Activated T-helper 2 cell treated with anti-CD3 and anti-CD28 coated beads, Interferon-gamma antibody, Interleukin-2, Interleukin-4, amounts not matched to agents 10 μg/mL and 5 μg/mL and 100 μg/mL, durations not matched to agents 14 hours and 24 hours and 36 hours (primary cell): Measurements from ENCODE around the gene PLAU. TPM values are rescaled to one million over a fixed set of nuclear protein-coding genes. Genes with fewer than 3 reads are reported as not detected.

ENCODE experiments used
- DNase-seq: peaks from one replicate; pipeline ENCODE4 v3.0.0; 2021; ENCODE audit warnings: low spot score
- H3K27ac Mint-ChIP-seq: one replicate; pipeline ENCODE4 v1.8.0; 2021; ENCODE audit warnings: mixed read lengths
- H3K27me3 Mint-ChIP-seq: one replicate; pipeline ENCODE4 v1.8.0; 2021; ENCODE audit warnings: low read depth, mixed read lengths
- H3K36me3 Mint-ChIP-seq: one replicate; pipeline ENCODE4 v1.8.0; 2021; ENCODE audit warnings: low read depth, mixed read lengths
- H3K4me1 Mint-ChIP-seq: one replicate; pipeline ENCODE4 v1.8.0; 2021; ENCODE audit warnings: low read depth, mixed read lengths
- H3K4me3 Mint-ChIP-seq: one replicate; pipeline ENCODE4 v1.8.0; 2021; ENCODE audit warnings: low read depth, mild to moderate bottlenecking, moderate library complexity, mixed read lengths
- H3K9me3 Mint-ChIP-seq: one replicate; pipeline ENCODE4 v1.8.0; 2021; ENCODE audit warnings: mixed read lengths
- intact Hi-C: fragments of 100-400 bp; cut with micrococcal nuclease; formaldehyde crosslinking; loops from one replicate; pipeline ENCODE4 v1.15.1; 2023
- total RNA-seq: library from RNA; stranded (reverse); gene quantifications from 2 replicates; pipeline ENCODE4 v1.2.3, GENCODE V29; 2022

PLAU gene
- 1.7 and 1.8 TPM in 2 replicates for total RNA-seq

GRCh38 chr10:73910764-73911552 lies at the start of gene PLAU:
Gene PLAU (plus strand): TSS chr10:73911132. CDS start chr10:73911556, 424 bp downstream.
- Mint-ChIP-seq H3K4me1 (peaks cover 40% of the 10 kb centered on the region), H3K36me3 (peaks cover 30% of the 10 kb centered on the region), H3K9me3 (no peaks in the 10 kb centered on the region), H3K27me3 (peaks cover 7% of the 10 kb centered on the region), H3K4me3 (peak within 1 kb of the TSS; percentile 96), H3K27ac (peak within 1 kb of the TSS; percentile 70)
- intact Hi-C loops: no loop called here
- DNase-seq: peak; percentile 44

- no peak for DNase-seq
- H3K36me3 Mint-ChIP-seq: peaks cover 57% of the 10 kb centered on the region
- intact Hi-C loops: no loop called here
- no peaks in the 10 kb centered on the region for H3K27me3 Mint-ChIP-seq
- H3K4me3 Mint-ChIP-seq: no peak overlapping the region
- H3K9me3 Mint-ChIP-seq: no peaks in the 10 kb centered on the region
- H3K4me1 Mint-ChIP-seq: peaks cover 84% of the 10 kb centered on the region
- H3K27ac Mint-ChIP-seq: peak overlapping the region; percentile 7
These were observed 48.9 kb upstream of the PLAU start for GRCh38 chr10:73862011-73862410.

- peaks cover 75% of the 10 kb centered on the region for H3K4me1 Mint-ChIP-seq
- no peaks in the 10 kb centered on the region for H3K9me3 Mint-ChIP-seq
- intact Hi-C loops: no loop called here
- no peak overlapping the region for H3K27ac Mint-ChIP-seq
- H3K27me3 Mint-ChIP-seq: no peaks in the 10 kb centered on the region
- peaks cover 46% of the 10 kb centered on the region for H3K36me3 Mint-ChIP-seq
- H3K4me3 Mint-ChIP-seq: no peak overlapping the region
- no peak for DNase-seq
These were observed 47.7 kb upstream of the PLAU start for GRCh38 chr10:73863039-73863817.

GRCh38 chr10:73864229-73864628 lies 46.7 kb upstream of the PLAU start:
- H3K27ac Mint-ChIP-seq: peak overlapping the region; percentile 96
- no peaks in the 10 kb centered on the region for H3K27me3 Mint-ChIP-seq
- H3K4me1 Mint-ChIP-seq: peaks cover 72% of the 10 kb centered on the region
- intact Hi-C loops: no loop called here
- H3K36me3 Mint-ChIP-seq: peaks cover 40% of the 10 kb centered on the region
- H3K9me3 Mint-ChIP-seq: no peaks in the 10 kb centered on the region
- DNase-seq: no peak
- H3K4me3 Mint-ChIP-seq: no peak overlapping the region

- Mint-ChIP-seq H3K4me1 (peaks cover 64% of the 10 kb centered on the region), H3K36me3 (peaks cover 38% of the 10 kb centered on the region), H3K27me3 (no peaks in the 10 kb centered on the region), H3K27ac (peak overlapping the region; percentile 96), H3K4me3 (peak overlapping the region; percentile 82), H3K9me3 (no peaks in the 10 kb centered on the region)
- no peak for DNase-seq
- intact Hi-C loops: no loop called here
These were observed 45.8 kb upstream of the PLAU start for GRCh38 chr10:73865107-73865458.

- Mint-ChIP-seq H3K4me3 (peak overlapping the region; percentile 82), H3K9me3 (no peaks in the 10 kb centered on the region), H3K27ac (peak overlapping the region; percentile 96), H3K27me3 (no peaks in the 10 kb centered on the region), H3K36me3 (peaks cover 35% of the 10 kb centered on the region), H3K4me1 (peaks cover 58% of the 10 kb centered on the region)
- intact Hi-C loops: loop anchor here (1.0 kb wide), 1 partner anchor 8 kb away; no protein-coding TSS in a partner anchor
- peak; percentile 45 for DNase-seq
These were observed 45.2 kb upstream of the PLAU start for GRCh38 chr10:73865459-73866442.

GRCh38 chr10:73866621-73867020 lies 44.3 kb upstream of the PLAU start:
- Mint-ChIP-seq H3K27me3 (no peaks in the 10 kb centered on the region), H3K9me3 (no peaks in the 10 kb centered on the region), H3K4me3 (no peak overlapping the region), H3K27ac (peak overlapping the region; percentile 96), H3K4me1 (peaks cover 62% of the 10 kb centered on the region), H3K36me3 (peaks cover 42% of the 10 kb centered on the region)
- intact Hi-C loops: loop anchor here (1.0 kb wide), 1 partner anchor 9 kb away; no protein-coding TSS in a partner anchor
- no peak for DNase-seq

GRCh38 chr10:73867126-73867807 lies 43.7 kb upstream of the PLAU start:
- Mint-ChIP-seq H3K4me3 (no peak overlapping the region), H3K4me1 (peaks cover 63% of the 10 kb centered on the region), H3K9me3 (no peaks in the 10 kb centered on the region), H3K27me3 (no peaks in the 10 kb centered on the region), H3K27ac (peak overlapping the region; percentile 96), H3K36me3 (peaks cover 46% of the 10 kb centered on the region)
- intact Hi-C loops: no loop called here
- DNase-seq: no peak

- no peaks in the 10 kb centered on the region for H3K27me3 Mint-ChIP-seq
- H3K4me1 Mint-ChIP-seq: peaks cover 61% of the 10 kb centered on the region
- H3K4me3 Mint-ChIP-seq: no peak overlapping the region
- H3K9me3 Mint-ChIP-seq: no peaks in the 10 kb centered on the region
- DNase-seq: no peak
- peaks cover 48% of the 10 kb centered on the region for H3K36me3 Mint-ChIP-seq
- intact Hi-C loops: no loop called here
- H3K27ac Mint-ChIP-seq: no peak overlapping the region
These were observed 42.9 kb upstream of the PLAU start for GRCh38 chr10:73867871-73868631.

GRCh38 chr10:73868655-73869195 lies 42.2 kb upstream of the PLAU start:
- Mint-ChIP-seq H3K27ac (peak overlapping the region; percentile 37), H3K9me3 (no peaks in the 10 kb centered on the region), H3K27me3 (no peaks in the 10 kb centered on the region), H3K4me3 (no peak overlapping the region), H3K36me3 (peaks cover 50% of the 10 kb centered on the region), H3K4me1 (peaks cover 60% of the 10 kb centered on the region)
- intact Hi-C loops: no loop called here
- DNase-seq: no peak
